ENCODE data around the gene SPON2.

SPON2 gene

GRCh38 chr4:1172971-1173757 is 781 bp upstream of the SPON2 start:
- peak; percentile 82 for DNase-seq (ENCODE audit: low read depth)

- DNase-seq (ENCODE audit: low read depth): peak; percentile 38
Measured at GRCh38 chr4:1171311-1172227, 814 bp downstream of the SPON2 start.

GRCh38 chr4:1170976-1171310 is 1.4 kb downstream of the SPON2 start:
- DNase-seq (ENCODE audit: low read depth): no peak

- no peak for DNase-seq (ENCODE audit: low read depth)
Measured at GRCh38 chr4:1170156-1170975, 2.0 kb downstream of the SPON2 start.

- no peak for DNase-seq (ENCODE audit: low read depth)
Measured at GRCh38 chr4:1169691-1170096, 2.7 kb downstream of the SPON2 start.

GRCh38 chr4:1169171-1169671 is 3.2 kb downstream of the SPON2 start:
- DNase-seq (ENCODE audit: low read depth): no peak

GRCh38 chr4:1168191-1169101 is 3.9 kb downstream of the SPON2 start:
- DNase-seq (ENCODE audit: low read depth): no peak

GRCh38 chr4:1167244-1167949 is 5.0 kb downstream of the SPON2 start:
- peak; percentile 94 for DNase-seq (ENCODE audit: low read depth)

- DNase-seq (ENCODE audit: low read depth): peak; percentile 51
Measured at GRCh38 chr4:1166509-1167243, 5.7 kb downstream of the SPON2 start.

- no peak for DNase-seq (ENCODE audit: low read depth)
Measured at GRCh38 chr4:1164956-1165545, 7.3 kb downstream of the SPON2 start.

GRCh38 chr4:1164444-1164843 is 7.9 kb downstream of the SPON2 start:
- no peak for DNase-seq (ENCODE audit: low read depth)

- DNase-seq (ENCODE audit: low read depth): no peak
Measured at GRCh38 chr4:1164040-1164439, 8.3 kb downstream of the SPON2 start.

- DNase-seq (ENCODE audit: low read depth): no peak
Measured at GRCh38 chr4:1160351-1160750, 12.0 kb downstream of the SPON2 start.

GRCh38 chr4:1156069-1156468 is 16.3 kb downstream of the SPON2 start:
- DNase-seq (ENCODE audit: low read depth): no peak

- no peak for DNase-seq (ENCODE audit: low read depth)
Measured at GRCh38 chr4:1155314-1155713, 17.1 kb downstream of the SPON2 start.

GRCh38 chr4:1154523-1155182 is 17.7 kb downstream of the SPON2 start:
- DNase-seq (ENCODE audit: low read depth): no peak

- no peak for DNase-seq (ENCODE audit: low read depth)
Measured at GRCh38 chr4:1154126-1154522, 18.3 kb downstream of the SPON2 start.

GRCh38 chr4:1153567-1154090 is 18.8 kb downstream of the SPON2 start:
- no peak for DNase-seq (ENCODE audit: low read depth)

GRCh38 chr4:1152290-1152689 is 20.1 kb downstream of the SPON2 start:
- no peak for DNase-seq (ENCODE audit: low read depth)

Data from iris pigment epithelial cell (primary cell).